Measurements from ENCODE around the gene HOXD8.

Gene HOXD8

DNA sequence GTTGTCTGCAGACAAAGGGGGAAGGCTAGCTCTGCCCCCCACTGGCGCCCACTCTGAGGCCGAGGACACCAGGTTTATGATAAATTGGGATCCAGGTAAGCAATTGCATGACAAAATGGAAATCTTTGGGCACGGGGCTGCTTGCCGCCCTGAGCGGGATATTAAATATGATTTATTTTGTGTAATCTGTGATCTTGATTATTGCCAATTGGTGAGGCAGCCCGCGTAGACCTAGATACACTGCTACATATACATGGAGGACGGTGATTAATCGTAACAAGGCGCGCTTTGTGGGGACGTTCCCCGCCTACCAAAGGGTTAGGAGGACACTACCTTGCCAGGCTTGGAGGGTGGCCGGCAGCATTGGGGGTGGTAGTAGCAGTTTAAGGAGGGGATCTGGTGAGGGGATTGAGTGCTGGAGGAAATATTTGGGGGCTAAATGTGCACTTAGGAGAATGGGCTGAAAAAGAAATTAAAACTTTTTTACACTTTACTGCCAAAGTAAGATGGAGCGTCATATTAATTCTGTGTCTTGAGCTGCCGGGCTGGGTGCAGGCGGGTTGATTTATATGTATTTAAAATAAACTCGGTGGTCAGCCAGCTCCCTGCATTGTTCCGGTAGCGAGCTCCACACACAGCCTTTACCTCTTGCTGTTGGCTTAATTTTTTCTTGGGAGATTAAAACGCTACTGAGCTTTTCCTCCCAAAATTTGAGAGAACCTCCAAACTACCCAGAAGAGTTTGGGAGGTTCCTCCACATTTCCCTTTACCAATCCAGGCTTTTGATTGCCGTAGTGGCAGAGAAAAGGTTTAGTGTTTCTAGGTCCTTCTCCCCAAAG is 31.7 kb downstream of the HOXD8 start:
- DNase-seq = no peak

DNA sequence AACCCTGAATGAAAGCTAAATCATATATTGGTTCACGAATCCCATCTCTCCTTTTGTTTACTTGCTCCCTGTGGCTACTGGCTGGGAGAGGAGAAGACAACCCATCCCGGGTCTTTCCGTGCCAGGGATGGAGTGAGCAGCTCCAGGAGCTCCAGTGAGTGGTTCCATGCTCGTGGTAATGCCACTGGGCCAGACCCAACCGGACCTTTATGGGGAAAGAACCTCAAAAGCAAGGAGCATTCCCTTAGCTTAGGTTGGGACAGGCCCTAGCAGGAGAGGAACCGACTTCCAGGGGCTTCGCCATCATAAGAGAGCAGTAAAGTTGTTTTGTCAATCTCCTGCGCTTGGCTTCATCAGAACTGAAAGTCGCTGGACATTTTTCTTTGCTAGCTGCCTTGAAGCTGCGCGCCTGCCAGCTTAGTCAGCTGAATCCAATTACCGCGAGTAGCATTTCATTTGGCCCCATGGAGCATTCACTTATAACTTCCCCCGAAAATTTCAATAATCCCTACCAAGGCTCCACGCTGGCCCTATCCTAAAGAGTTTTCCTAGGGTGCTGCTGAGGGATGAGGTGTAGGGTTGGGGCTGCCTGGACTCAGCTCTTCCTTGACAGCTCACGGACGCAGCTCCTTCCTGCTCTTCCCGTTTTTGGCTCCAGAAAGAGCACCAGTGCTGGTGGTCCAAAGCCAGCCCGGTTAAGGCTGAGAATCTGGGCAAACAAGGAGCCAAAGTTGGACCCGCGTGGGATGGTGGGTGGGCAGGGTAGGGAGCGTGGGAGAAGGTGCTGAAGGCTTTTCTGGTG is 32.5 kb downstream of the HOXD8 start:
- DNase-seq = no peak

DNA sequence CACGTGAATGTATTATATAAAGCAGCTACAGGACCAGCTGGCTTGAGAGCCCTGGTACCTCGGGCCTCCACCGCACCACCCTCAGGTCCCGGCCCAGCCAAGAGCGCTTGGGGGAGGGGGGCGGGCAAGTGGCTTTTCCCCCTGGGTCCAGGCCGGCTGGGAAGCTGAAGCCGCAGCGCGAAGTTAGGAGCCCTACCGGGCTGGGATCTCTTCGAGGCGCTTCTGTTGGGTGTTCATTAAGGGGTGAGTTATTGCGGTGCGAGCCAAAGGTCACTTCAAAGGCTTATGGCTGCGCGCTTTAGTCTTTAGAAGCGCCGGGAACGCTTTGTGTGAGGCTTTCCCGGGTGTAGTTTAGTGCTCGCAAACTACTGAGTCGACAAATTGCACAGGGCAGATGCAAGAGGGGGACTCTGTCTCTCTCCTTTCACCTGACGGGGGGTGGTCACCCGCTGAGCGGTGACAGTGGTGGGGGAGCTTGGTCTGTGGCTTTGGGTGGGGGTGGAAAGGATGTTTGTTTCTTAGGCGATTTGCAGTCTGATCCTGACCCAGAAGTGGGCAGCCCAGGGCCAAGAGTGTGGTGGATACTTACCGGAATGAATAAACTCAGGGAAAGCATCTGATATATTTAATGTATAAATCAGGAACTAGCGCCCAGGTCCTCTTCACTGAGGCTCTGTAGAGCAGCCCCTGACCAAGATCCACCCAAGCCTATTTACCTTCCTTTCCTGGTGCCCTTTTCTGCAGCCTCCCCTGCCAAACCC is 33.6 kb downstream of the HOXD8 start:
- no peak for DNase-seq

DNA sequence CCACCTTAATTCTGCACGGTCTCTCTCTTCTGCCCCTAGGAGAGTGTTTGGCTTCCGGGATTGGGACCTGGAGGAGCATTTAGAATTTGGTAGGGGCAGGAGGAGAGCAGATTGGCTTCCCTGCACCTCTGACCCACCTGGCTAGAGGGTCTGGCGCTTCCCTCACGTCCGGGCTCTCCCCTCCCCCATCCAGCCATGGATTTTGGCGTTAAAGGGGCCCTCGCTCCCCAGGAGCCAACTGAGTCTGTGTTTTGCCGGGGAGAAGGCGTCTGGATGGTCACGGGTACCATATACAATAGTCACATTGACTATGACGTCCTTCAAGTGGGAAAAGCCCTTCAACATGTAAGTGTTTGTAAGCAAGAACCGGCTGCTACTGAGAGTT is 34.2 kb downstream of the HOXD8 start:
- DNase-seq = no peak

DNA sequence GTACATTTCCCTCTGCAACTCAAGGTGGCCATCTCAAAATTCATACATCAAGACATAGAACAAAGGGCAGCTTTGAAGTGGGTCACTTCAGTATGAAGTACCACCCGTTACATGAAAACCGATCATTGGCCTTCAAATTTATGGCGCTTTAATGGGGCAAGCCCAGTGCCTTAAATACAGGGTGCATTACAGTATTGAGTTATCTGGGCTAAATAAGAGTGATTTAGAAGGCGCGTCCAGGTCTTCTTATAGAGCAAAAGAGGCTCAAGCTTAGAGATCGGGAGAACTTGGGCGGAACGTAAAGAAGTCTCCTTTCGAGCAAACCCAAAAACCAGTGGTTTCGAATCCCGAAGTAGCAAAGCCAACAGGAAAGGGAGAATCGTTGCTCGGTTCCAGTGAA is 34.7 kb downstream of the HOXD8 start:
- no peak for DNase-seq

DNA sequence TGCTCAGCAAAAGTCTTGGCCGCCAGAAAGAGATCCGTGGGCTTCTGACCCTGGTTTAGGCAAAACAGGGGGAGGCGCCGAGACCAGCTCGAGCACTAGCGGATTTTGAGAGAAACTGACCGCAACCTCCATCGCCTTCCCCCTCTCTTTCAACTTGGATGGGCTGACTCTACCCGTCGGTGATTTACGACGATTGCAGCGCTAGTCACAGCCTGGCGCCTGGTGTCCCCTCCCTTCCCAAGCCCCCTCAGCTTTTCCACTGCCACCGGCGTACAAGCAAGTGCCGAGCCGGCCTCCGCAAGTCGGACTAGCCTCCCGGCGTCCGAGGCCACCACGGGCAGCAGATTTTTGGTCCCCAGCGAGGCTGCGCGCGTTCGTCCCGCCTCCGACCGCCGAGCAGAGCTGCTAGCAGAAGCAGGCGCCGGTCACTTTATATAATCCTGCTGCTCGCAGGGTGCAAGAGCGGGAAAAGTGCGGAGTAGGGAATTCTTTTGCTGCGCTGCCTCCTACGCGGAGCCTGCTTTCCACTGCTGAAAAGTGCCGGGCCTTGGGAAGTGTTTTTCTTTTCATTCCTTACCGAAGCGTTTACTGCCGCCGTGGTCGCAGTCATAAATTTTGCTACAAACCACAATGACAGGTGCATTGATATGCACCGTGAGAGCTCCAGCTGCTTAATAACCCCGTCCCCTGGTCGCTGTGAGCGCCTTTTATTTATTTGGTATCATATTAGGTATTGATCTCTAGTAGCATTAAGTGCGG is 35.3 kb downstream of the HOXD8 start:
- no peak for DNase-seq

GRCh38 chr2:176165370-176166050 is 36.0 kb downstream of the HOXD8 start:
- no peak for DNase-seq

- DNase-seq = no peak
Measured at GRCh38 chr2:176166272-176166671, 36.8 kb downstream of the HOXD8 start.

DNA sequence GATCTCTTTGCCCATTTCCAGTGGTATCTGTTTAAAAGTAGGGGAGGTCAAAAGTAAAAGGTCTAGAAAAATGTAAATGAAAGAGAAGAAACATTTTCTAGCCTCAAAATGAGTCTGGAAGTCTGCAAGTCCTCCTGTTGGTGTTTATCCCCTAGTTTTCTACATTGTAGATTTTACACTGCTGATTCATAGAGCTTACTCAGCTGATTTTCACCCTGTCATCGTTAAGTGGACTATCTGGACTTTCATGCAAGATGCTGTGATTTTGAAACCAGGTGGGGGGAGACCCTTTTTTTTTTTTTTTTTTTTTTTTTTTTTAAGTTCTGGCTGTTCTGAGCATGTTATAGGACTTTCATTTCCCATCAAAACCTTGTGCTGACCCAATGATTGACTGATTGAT is 37.9 kb downstream of the HOXD8 start:
- DNase-seq = no peak

DNA sequence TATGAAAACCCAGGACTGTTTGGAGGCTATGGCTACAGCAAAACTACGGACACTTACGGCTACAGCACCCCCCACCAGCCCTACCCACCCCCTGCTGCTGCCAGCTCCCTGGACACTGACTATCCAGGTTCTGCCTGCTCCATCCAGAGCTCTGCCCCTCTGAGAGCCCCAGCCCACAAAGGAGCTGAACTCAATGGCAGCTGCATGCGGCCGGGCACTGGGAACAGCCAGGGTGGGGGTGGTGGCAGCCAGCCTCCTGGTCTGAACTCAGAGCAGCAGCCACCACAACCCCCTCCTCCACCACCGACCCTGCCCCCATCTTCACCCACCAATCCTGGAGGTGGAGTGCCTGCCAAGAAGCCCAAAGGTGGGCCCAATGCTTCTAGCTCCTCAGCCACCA is 39.7 kb downstream of the HOXD8 start:
- DNase-seq = no peak

DNA sequence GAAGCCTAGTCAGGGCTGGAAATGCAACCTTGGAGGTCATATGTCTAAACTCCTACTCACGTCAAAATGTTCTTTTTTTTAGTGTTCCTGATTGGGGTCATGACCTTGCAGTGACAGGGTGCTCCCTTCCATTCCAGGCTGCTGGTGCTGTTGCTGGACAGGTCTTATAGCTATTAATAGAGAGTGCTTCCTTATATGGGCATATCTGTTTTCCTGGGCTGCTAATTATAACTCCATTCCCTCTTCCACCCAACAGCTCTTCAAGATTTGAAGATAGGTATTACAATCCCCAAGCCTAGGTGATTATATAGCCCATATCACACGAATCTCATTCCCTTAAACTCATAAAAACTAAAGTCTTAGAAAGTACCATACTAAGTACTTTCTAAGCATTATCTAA is 40.2 kb downstream of the HOXD8 start:
- no peak for DNase-seq

DNA sequence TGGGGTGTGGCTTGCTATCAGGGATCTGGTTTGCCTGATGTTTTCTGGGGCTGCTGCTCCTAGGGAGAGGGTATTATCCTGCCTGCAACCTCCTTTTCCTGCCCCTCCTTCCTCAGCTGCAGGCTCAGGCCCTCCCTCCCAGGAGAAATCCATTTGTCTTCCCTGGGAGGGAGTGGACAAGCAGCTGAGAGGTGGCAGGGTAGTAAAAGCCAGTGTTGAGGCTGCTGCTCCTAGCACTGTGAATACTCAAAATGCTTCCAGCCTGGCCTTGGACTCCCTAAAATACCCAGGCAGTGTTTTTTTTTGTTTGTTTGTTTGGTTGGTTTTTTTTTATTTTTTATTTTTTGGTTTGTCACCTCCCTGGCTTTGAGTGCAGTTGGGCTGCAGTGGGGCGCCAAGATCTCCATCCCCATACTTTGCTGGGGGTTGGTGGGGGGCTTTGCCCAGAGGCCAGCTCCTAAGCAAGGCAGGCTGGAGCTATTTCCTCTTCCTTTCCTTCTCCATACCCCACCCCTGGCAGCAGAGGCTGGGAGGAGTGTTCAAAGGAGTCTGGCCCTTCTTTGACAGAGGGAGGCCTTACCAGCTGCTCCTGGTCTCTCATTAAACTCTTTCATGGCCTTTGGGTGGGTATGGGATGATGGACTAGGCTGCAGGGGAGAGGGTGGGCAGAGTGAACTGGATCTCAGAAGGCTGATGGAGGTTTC is 41.2 kb downstream of the HOXD8 start:
- no peak for DNase-seq

- no peak for DNase-seq
Measured at GRCh38 chr2:176171351-176172006, 42.0 kb downstream of the HOXD8 start.

DNA sequence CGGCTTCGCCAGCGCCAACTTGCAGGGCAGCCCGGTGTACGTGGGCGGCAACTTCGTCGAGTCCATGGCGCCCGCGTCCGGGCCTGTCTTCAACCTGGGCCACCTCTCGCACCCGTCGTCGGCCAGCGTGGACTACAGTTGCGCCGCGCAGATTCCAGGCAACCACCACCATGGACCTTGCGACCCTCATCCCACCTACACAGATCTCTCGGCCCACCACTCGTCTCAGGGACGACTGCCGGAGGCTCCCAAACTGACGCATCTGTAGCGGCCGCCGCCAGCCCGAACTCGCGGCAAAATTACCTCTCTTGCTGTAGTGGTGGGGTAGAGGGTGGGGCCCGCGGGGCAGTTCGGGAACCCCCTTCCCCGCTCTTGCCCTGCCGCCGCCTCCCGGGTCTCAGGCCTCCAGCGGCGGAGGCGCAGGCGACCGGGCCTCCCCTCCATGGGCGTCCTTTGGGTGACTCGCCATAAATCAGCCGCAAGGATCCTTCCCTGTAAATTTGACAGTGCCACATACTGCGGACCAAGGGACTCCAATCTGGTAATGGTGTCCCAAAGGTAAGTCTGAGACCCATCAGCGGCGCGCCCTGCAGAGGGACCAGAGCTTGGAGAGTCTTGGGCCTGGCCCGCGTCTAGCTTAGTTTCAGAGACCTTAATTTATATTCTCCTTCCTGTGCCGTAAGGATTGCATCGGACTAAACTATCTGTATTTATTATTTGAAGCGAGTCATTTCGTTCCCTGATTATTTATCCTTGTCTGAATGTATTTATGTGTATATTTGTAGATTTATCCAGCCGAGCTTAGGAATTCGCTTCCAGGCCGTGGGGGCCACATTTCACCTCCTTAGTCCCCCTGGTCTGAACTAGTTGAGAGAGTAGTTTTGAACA is 42.7 kb downstream of the HOXD8 start:
- DNase-seq = no peak

DNA sequence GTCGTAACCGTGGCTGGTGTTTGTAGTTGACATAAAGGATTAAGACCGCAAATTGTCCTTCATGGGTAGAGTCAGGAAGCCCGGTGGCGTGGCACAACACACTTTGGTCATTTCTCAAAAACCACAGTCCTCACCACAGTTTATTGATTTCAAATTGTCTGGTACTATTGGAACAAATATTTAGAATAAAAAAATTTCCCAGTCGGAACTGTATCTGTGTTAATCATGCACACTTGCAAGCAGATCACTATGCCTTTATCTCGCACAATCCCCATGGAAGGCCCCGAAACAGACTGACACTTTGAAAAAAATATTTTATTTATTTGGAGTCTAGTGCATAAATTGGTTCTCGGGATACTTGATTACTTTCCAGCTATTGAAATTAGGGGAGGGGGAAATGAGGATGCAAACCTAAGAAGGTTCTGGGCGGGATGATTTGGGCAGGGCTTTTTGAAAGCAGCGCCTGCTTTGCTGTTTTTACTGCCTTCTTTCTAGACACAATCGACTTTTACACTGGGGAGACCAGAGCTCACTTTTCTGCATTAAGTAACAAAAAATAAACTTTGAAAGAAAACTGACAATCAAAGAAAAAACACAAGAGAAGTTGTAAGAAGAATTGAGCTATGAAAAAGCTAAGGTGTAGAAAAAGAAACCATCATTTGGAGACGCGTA is 43.5 kb downstream of the HOXD8 start:
- DNase-seq = no peak

DNA sequence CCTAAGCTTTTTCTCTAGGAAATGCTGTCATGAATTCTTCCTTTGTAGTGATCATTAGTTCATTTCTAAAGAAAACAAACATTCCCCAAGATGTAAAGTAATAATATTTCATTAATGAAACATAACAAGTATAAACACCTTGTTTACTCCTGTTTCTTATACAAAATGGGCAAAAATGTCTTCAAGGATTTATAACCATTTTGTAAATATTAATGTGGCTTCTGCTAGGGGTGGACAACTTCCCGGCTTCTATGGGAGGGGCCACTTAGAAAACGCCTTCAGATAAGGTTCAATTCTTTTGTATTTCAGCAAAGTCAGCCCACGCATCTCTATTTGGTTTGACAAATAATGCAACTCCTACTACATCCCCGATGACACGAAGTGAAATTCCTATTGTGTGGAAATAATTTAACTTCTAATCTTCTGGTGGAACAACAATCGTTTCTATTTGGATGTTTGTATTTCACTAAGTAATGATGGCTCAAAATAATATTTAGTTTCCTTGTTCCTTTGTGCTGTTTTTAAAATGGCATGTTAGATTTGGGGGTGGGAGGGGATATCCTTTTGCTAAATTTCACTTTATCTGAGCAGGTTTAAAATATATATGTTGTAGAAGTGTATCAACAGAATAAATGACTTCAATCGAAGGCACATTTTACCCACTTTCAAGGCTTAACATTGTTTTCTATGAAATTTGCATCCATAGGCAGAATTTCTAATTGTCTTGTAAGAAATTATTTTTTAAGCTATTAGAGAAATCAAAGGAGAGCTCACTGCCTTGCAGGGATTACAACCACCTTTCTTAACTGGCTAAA is 44.3 kb downstream of the HOXD8 start:
- DNase-seq = no peak

- DNase-seq = no peak
Measured at GRCh38 chr2:176174382-176174823, 44.9 kb downstream of the HOXD8 start.
